Measurements from ENCODE around the gene ZBTB20.

ZBTB20 gene

GRCh38 chr3:114572364-114573062, 574.6 kb downstream of the ZBTB20 start:
- DNase-seq (ENCODE audit: low read depth) = no peak

DNA sequence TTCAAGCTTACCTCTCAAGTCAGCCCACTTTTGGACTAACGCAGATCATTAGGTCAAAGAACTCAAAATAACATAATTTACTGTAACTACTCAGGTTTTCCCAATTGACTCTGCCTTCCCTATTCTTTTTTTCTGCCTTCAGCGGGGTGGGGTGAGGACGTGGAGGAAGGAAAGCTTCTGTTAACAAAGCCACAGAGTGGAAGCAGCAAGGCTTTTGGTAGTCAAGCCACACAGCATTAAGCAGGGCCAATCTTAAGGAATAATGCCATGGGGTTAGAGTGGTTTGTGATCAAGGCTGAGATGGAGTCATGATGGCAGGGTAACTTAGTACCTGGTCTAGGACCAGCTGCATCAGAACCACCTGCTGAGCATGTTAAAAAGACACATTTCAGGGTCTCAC, 575.7 kb downstream of the ZBTB20 start:
- DNase-seq (ENCODE audit: low read depth) = no peak

GRCh38 chr3:114569186-114569585, 577.9 kb downstream of the ZBTB20 start:
- no peak for DNase-seq (ENCODE audit: low read depth)

- no peak for DNase-seq (ENCODE audit: low read depth)
Observed at GRCh38 chr3:114567771-114568170, 579.3 kb downstream of the ZBTB20 start.

GRCh38 chr3:114566767-114567166, 580.3 kb downstream of the ZBTB20 start:
- no peak for DNase-seq (ENCODE audit: low read depth)

DNA sequence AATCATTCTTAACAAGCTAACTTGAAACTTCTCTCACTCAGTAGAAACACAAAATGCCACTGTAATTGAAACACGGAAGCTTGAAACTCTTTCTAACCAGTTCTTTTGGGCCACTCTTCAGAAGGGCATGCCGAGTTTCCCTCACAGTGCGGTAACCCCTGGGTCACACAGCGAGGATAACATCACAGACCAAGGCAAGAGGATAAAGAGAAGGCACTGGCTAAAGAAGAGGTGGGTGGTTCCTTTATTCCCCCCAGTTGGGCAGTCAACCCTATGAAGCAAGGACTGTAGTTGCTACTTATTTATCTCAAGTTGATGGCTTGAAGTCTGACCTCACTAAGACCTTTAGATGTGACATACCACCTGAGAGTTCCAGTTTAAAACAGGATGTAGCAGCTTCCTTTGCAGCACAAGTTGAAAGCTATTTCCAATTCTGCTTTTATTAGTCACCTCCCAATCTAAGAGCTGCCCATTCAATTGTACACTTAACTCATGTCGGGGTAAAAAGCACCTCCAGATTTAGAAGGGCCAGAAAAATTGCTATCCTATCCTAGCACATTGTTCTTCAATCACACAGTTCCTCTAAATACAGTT, 580.8 kb downstream of the ZBTB20 start:
- DNase-seq (ENCODE audit: low read depth) = no peak

- no peak for DNase-seq (ENCODE audit: low read depth)
Observed at GRCh38 chr3:114565216-114565615, 581.9 kb downstream of the ZBTB20 start.

DNA sequence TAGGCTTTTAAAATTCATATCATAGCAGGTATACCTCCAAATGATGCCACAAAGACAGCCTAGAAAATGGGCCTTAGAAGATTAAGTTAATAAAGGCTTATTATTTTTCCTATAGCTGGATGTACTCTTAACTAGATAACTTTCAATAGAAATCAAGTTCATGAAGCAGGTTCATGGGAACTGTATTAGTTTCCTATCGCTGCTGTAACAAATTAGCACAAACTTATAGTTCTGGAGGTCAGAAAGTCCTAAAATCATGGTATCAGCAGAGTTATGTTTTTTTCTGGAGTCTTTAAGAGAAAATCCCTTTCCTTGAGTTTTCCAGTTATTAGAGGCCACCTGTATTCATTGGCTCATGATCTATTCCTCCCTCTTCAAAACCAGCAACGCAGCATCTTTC, 583.4 kb downstream of the ZBTB20 start:
- no peak for DNase-seq (ENCODE audit: low read depth)

- no peak for DNase-seq (ENCODE audit: low read depth)
Observed at GRCh38 chr3:114562557-114562956, 584.5 kb downstream of the ZBTB20 start.

- no peak for DNase-seq (ENCODE audit: low read depth)
Observed at GRCh38 chr3:114558271-114558670, 588.8 kb downstream of the ZBTB20 start.

DNA sequence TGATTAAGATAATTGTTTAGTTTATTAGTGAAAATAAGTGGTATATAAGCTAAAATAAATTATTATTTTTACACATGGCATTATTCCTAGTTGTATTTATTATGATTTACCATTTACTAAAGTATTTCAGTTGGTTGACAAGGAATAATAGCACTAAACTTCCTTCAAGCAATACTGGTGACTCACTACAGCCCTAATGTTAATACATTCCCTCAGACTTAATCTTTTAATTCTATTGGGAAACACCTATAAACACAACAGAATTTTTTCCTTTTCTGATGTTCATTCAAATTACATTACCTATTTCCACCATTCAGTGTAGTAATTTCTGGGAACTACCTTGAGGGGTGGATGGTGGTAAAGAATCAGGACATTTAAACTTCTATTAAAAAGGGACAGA, 589.3 kb downstream of the ZBTB20 start:
- DNase-seq (ENCODE audit: low read depth) = no peak

DNA sequence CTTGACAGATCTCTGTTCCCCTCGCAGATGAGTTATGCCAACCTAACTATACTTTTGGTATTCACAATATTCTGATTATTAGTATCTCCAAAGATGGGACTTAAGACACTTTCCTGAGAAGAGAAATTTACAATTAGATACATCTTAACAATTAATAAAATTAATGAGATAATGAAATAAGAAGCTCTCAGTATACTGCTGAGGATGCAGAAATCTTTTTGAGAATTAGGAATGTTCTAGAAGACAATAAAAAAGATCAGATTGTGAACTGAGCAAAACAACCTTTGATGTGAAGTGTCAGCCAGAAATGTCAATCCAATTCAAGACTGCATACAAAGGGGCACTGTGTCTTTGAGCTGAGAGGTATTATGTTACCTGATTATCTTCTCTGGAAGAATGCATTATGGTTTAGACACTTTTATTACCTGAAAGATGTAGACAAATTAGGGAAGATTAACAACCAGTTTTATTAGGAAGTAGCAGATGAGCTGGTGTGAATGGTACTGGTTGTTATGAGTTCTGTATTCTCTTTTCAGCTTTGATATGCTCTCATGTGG, 590.4 kb downstream of the ZBTB20 start:
- DNase-seq (ENCODE audit: low read depth) = no peak

DNA sequence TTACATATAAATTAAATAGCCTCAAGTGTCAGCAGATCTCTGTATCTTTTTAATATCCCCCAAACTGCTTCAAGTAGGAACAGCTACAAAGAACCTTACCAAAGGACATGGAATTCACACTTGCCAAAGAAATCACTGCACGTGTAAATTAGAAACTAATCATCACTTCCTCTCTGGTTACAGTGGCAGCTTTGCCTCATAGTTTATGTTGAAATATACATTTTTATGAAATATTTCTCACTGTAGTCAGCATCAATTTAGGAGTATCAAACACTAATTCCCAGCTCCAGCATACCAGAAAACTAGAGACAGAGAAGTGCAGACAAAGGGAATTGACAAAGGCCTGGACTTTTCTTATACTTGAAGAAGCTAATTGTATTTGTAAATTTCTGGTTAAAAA, 592.4 kb downstream of the ZBTB20 start:
- DNase-seq (ENCODE audit: low read depth) = no peak

- no peak for DNase-seq (ENCODE audit: low read depth)
Observed at GRCh38 chr3:114553949-114554593, 593.0 kb downstream of the ZBTB20 start.

DNA sequence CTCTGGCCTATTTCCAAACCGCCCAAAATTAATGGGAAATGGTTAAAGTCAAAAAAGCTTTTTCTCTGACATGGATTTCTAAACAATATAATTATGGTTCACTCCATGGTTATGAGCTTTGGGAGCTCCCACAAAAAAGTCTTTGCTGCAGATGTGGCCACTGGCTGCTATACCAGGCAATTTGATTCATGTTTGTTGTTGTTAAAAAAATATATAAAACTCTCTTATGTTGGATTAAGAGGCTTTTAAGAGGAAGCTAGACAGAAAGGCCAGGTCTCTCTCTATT, 594.6 kb downstream of the ZBTB20 start:
- no peak for DNase-seq (ENCODE audit: low read depth)

- no peak for DNase-seq (ENCODE audit: low read depth)
Observed at GRCh38 chr3:114551770-114552526, 595.1 kb downstream of the ZBTB20 start.

GRCh38 chr3:114550165-114550564, 596.9 kb downstream of the ZBTB20 start:
- no peak for DNase-seq (ENCODE audit: low read depth)

GRCh38 chr3:114545193-114545592, 601.9 kb downstream of the ZBTB20 start:
- DNase-seq (ENCODE audit: low read depth) = no peak

DNA sequence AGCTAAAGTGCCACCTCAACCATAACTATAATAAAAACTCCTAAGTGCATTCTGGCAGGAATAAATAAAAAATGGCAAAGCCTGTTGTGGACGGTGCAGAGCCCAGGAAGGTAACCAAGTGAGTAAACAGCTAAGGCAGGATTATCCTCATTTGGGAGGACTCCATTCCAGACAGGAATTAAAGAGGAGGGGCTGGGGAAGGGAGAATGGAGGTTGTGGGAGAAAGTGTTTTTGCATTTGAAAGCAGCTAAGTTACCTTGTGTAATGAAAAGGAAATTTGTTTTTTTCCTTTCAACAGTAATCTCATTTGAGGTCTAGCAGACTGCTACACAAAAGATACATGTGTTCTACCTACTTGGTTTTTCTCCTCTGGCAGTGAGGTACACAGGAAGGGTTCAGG, 604.7 kb downstream of the ZBTB20 start:
- no peak for DNase-seq (ENCODE audit: low read depth)

DNA sequence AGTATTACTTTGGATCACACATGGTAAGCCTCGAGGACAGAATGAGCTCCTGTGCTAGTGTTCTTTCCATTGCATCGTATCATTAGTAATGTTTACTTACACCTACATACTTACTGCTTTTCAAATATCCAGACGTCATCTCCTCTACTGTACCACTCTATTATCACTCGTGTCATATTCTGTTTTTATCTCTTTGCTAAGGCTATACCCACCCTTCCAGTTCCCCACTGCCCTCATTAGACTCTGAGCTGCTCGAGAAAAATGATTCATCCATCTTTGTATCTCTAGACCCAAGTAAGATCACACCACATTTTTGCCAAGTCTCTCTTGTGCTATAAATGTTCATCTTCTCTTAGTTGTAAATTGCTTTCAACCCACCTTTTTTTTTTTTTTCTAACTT, 607.6 kb downstream of the ZBTB20 start:
- DNase-seq (ENCODE audit: low read depth) = no peak

DNA sequence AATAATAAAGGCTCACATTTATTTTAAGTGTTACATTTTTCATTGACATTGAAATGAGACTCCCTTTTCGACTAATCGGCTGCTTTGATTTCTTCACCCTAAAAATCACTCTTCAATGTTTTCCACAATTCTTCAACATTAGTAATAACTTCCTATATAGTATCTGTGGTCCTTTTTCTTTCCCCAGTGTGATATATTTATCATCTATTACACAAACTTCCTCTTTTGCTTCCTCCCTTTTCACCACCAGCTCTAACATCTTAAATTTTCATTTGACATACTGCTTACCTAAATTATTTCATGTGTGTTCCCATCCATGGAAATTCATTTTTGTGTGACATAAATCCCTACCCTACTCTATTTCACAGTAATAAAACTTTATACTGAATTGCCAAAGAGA, 608.9 kb downstream of the ZBTB20 start:
- no peak for DNase-seq (ENCODE audit: low read depth)

DNA sequence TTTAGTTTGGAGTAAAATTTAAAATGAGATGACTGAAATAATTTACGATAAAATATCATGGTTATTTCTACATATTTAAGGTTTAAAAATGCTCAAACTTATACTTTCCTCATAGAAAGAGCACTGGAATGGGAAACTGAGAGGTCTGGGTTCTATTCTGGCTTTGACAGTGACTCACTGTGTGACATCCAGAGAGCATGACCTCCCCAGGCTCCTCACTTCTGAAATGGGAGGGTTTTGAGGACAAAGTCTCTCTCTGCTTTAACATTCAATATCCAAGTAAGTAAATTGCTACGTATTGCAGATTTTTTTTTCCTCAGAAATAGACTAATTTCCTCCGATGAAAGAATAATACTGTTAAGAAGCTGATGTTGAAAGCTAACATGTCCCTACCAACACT, 618.6 kb downstream of the ZBTB20 start:
- DNase-seq (ENCODE audit: low read depth) = no peak

Measured in stimulated activated CD8-positive, alpha-beta memory T cell treated with anti-CD3 and anti-CD28 coated beads, Interleukin-15, amount 100 ng/mL, for 24 hours (primary cell).